OCI-LY7 (cell line): Measurements from ENCODE around the gene MTMR4.

ENCODE experiments used
- EZH2phosphoT487 ChIP-seq: fragments of 200-600 bp; sonication (generic); IDR thresholded peaks from 2 replicates; pipeline ENCODE4 v1.6.1; 2018; ENCODE audit warnings: low read depth, borderline replicate concordance, mild to moderate bottlenecking, mixed run types, antibody characterized with exemption, low read length, moderate library complexity, mixed read lengths
- TF ChIP-seq, protein P1 (sequence below): fragments of 200-600 bp; sonication (generic); conservative IDR thresholded peaks from 2 replicates; pipeline ENCODE4 v1.5.1; 2014; ENCODE audit warnings: mild to moderate bottlenecking, antibody characterized with exemption, low read length, moderate library complexity, mixed read lengths

DNA sequence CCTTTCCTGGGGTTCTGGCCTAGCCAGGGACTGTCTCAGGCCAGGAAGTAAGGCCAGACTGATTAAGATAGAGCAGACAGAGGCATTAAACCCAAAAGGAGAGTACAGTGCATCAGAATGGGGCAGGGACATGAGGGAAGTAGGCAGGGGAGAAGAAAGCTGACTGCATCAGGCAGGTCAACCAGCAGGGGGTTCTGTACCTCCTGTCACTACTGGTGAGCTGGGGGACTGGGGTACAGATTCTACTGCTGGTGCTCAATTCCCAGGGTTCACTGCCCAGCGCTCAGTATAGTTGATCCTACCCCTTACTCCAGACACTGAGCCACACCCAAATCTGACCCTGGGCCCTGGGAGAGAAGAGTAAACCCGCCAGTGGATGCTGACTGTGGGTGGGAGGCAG is 12.9 kb upstream of the MTMR4 start:
- TF ChIP-seq, protein P1, sequence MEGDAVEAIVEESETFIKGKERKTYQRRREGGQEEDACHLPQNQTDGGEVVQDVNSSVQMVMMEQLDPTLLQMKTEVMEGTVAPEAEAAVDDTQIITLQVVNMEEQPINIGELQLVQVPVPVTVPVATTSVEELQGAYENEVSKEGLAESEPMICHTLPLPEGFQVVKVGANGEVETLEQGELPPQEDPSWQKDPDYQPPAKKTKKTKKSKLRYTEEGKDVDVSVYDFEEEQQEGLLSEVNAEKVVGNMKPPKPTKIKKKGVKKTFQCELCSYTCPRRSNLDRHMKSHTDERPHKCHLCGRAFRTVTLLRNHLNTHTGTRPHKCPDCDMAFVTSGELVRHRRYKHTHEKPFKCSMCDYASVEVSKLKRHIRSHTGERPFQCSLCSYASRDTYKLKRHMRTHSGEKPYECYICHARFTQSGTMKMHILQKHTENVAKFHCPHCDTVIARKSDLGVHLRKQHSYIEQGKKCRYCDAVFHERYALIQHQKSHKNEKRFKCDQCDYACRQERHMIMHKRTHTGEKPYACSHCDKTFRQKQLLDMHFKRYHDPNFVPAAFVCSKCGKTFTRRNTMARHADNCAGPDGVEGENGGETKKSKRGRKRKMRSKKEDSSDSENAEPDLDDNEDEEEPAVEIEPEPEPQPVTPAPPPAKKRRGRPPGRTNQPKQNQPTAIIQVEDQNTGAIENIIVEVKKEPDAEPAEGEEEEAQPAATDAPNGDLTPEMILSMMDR: peak; percentile 51
- no peak for TF ChIP-seq EZH2phosphoT487
